Measurements from ENCODE around the gene CMYA5. TPM values are rescaled to one million over a fixed set of nuclear protein-coding genes. Genes with fewer than 3 reads are reported as not detected.

The CMYA5 gene
- total RNA-seq, 6 experiments from 2014 or later, result 0.31 to 0.87 (median 0.43) TPM

GRCh38 chr5:79825802-79826201 lies 136.2 kb downstream of the CMYA5 start:
- H3K27ac Mint-ChIP-seq, result no peak overlapping the region
- H3K27me3 Mint-ChIP-seq (ENCODE audit: insufficient read depth), result peaks cover 23% of the 10 kb centered on the region
- H3K36me3 Mint-ChIP-seq (ENCODE audit: low read depth), result no peaks in the 10 kb centered on the region
- no peaks in the 10 kb centered on the region for H3K9me3 Mint-ChIP-seq
- TF ChIP-seq CTCF (IDR thresholded peaks at IDR 0.05), result no peak
- H3K4me1 Mint-ChIP-seq (ENCODE audit: low read depth), result no peaks in the 10 kb centered on the region
- no peak for DNase-seq
- H3K4me3 Mint-ChIP-seq, result no peak overlapping the region

GRCh38 chr5:79827159-79827629 lies 137.6 kb downstream of the CMYA5 start:
- Mint-ChIP-seq H3K4me3 (no peak overlapping the region), H3K36me3 (ENCODE audit: low read depth) (no peaks in the 10 kb centered on the region), H3K4me1 (ENCODE audit: low read depth) (peaks cover 11% of the 10 kb centered on the region; the same call in 1 of the 2 replicates), H3K27ac (no peak overlapping the region), H3K9me3 (no peaks in the 10 kb centered on the region), H3K27me3 (ENCODE audit: insufficient read depth) (peaks cover 23% of the 10 kb centered on the region)
- TF ChIP-seq CTCF (IDR thresholded peaks at IDR 0.05), result no peak
- DNase-seq, result no peak

GRCh38 chr5:79829260-79829659 lies 139.6 kb downstream of the CMYA5 start:
- no peak for DNase-seq
- Mint-ChIP-seq H3K4me1 (ENCODE audit: low read depth) (peaks cover 11% of the 10 kb centered on the region; the same call in 1 of the 2 replicates), H3K9me3 (no peaks in the 10 kb centered on the region), H3K27ac (no peak overlapping the region), H3K27me3 (ENCODE audit: insufficient read depth) (peaks cover 18% of the 10 kb centered on the region), H3K4me3 (no peak overlapping the region), H3K36me3 (ENCODE audit: low read depth) (no peaks in the 10 kb centered on the region)
- peak; percentile 51 for TF ChIP-seq CTCF (IDR thresholded peaks at IDR 0.05)

- no peak for TF ChIP-seq CTCF (IDR thresholded peaks at IDR 0.05)
- H3K36me3 Mint-ChIP-seq (ENCODE audit: low read depth), result no peaks in the 10 kb centered on the region
- no peaks in the 10 kb centered on the region for H3K9me3 Mint-ChIP-seq
- no peak overlapping the region; the same call in 1 of the 2 replicates for H3K4me3 Mint-ChIP-seq
- peaks cover 14% of the 10 kb centered on the region for H3K27me3 Mint-ChIP-seq (ENCODE audit: insufficient read depth)
- DNase-seq, result no peak
- H3K27ac Mint-ChIP-seq, result no peak overlapping the region
- H3K4me1 Mint-ChIP-seq (ENCODE audit: low read depth), result peaks cover 11% of the 10 kb centered on the region; the same call in 1 of the 2 replicates
Observed at GRCh38 chr5:79831381-79832309, 142.0 kb downstream of the CMYA5 start.

GRCh38 chr5:79832911-79833310 lies 143.3 kb downstream of the CMYA5 start:
- DNase-seq, result no peak
- no peak overlapping the region for H3K4me3 Mint-ChIP-seq
- TF ChIP-seq CTCF (IDR thresholded peaks at IDR 0.05), result no peak
- H3K9me3 Mint-ChIP-seq, result no peaks in the 10 kb centered on the region
- H3K27ac Mint-ChIP-seq, result no peak overlapping the region
- peaks cover 11% of the 10 kb centered on the region for H3K27me3 Mint-ChIP-seq (ENCODE audit: insufficient read depth)
- peaks cover 11% of the 10 kb centered on the region; the same call in 1 of the 2 replicates for H3K4me1 Mint-ChIP-seq (ENCODE audit: low read depth)
- H3K36me3 Mint-ChIP-seq (ENCODE audit: low read depth), result no peaks in the 10 kb centered on the region

Data from HFFc6 (cell line).